Immature natural killer cell (primary cell): ENCODE results near the gene NISCH. TPM values are rescaled to one million over a fixed set of nuclear protein-coding genes. Genes with fewer than 3 reads are reported as not detected.
A peak's percentile ranks its signal among the peaks of the same experiment; 100 is the strongest.
"Not testable (repeated sequence)": the region's sequence is repeated elsewhere in the genome, so short reads cannot be mapped to it uniquely, and the experiment has no call there.

ENCODE experiments used
- DNase-seq, 3 donors: peaks; one replicate each; pipeline ENCODE4 v3.0.0; 2022; ENCODE audit warnings: mixed read lengths in 1 of 3
- H3K27ac Mint-ChIP-seq, 6 donors: one replicate each; pipeline ENCODE4 v1.8.0; 2020; ENCODE audit warnings: mixed read lengths in 6 of 6, mild to moderate bottlenecking in 5 of 6, inconsistent platforms in 4 of 6, moderate library complexity in 3 of 6
- H3K27me3 Mint-ChIP-seq, 3 donors: one replicate each; pipeline ENCODE4 v1.8.0; 2020 to 2021; ENCODE audit warnings: low read depth in 3 of 3, mild to moderate bottlenecking in 3 of 3, mixed read lengths in 3 of 3, moderate library complexity in 3 of 3, inconsistent platforms in 1 of 3
- H3K36me3 Mint-ChIP-seq, 3 donors: one replicate each; pipeline ENCODE4 v1.8.0; 2020; ENCODE audit warnings: mixed read lengths in 3 of 3, inconsistent platforms in 2 of 3, mild to moderate bottlenecking in 2 of 3
- H3K4me1 Mint-ChIP-seq, 2 donors: one replicate each; pipeline ENCODE4 v1.8.0; 2020; ENCODE audit warnings: inconsistent platforms in 2 of 2, mild to moderate bottlenecking in 2 of 2, mixed read lengths in 2 of 2, moderate library complexity in 1 of 2
- H3K4me3 Mint-ChIP-seq, 5 donors: one replicate each; pipeline ENCODE4 v1.8.0; 2020; ENCODE audit warnings: mild to moderate bottlenecking in 5 of 5, mixed read lengths in 5 of 5, inconsistent platforms in 3 of 5, moderate library complexity in 3 of 5
- H3K9me3 Mint-ChIP-seq, 6 donors: one replicate each; pipeline ENCODE4 v1.8.0; 2020; ENCODE audit warnings: mild to moderate bottlenecking in 6 of 6, mixed read lengths in 6 of 6, inconsistent platforms in 4 of 6, moderate library complexity in 3 of 6
- polyA plus RNA-seq, 3 donors: library from polyadenylated mRNA; unstranded; fragments of 300-500 nt; fragmentation: Illumina TruSeq; gene quantifications; one replicate each; pipeline ENCODE4 v1.2.3, GENCODE V29; 2021

Gene NISCH
- polyA plus RNA-seq, 3 donors from 2014 or later, result 11.3 to 25.9 (median 12.3) TPM

GRCh38 chr3:52526671-52527038 lies 71.3 kb downstream of the NISCH start:
- not testable (repeated sequence) for H3K27ac Mint-ChIP-seq, H3K4me1 Mint-ChIP-seq, DNase-seq, H3K4me3 Mint-ChIP-seq, H3K27me3 Mint-ChIP-seq, H3K36me3 Mint-ChIP-seq, H3K9me3 Mint-ChIP-seq

GRCh38 chr3:52527039-52527731 lies 71.8 kb downstream of the NISCH start:
- no peak for DNase-seq
- no peak overlapping the region for H3K27ac Mint-ChIP-seq
- H3K36me3 Mint-ChIP-seq, result no peaks in the 10 kb centered on the region
- no peaks in the 10 kb centered on the region for H3K4me1 Mint-ChIP-seq
- no peak overlapping the region for H3K4me3 Mint-ChIP-seq
- no peaks in the 10 kb centered on the region for H3K9me3 Mint-ChIP-seq
- H3K27me3 Mint-ChIP-seq, result peaks cover 0 to 3% (median 1%) of the 10 kb centered on the region in 3 donors

GRCh38 chr3:52527732-52528585 lies 72.6 kb downstream of the NISCH start:
- Mint-ChIP-seq H3K27ac (no peak overlapping the region), H3K9me3 (no peaks in the 10 kb centered on the region), H3K4me3 (no peak overlapping the region), H3K27me3 (peaks cover 0 to 3% (median 1%) of the 10 kb centered on the region in 3 donors), H3K36me3 (no peaks in the 10 kb centered on the region), H3K4me1 (peaks cover 0 to 3% of the 10 kb centered on the region in 2 donors)
- DNase-seq, result no peak

GRCh38 chr3:52528586-52529375 lies 73.4 kb downstream of the NISCH start:
- no peak for DNase-seq
- no peak overlapping the region for H3K4me3 Mint-ChIP-seq
- H3K9me3 Mint-ChIP-seq, result no peaks in the 10 kb centered on the region
- H3K4me1 Mint-ChIP-seq, result peaks cover 0 to 3% of the 10 kb centered on the region in 2 donors
- peaks cover 0 to 3% (median 1%) of the 10 kb centered on the region in 3 donors for H3K27me3 Mint-ChIP-seq
- H3K36me3 Mint-ChIP-seq, result no peaks in the 10 kb centered on the region
- H3K27ac Mint-ChIP-seq, result no peak overlapping the region

DNA sequence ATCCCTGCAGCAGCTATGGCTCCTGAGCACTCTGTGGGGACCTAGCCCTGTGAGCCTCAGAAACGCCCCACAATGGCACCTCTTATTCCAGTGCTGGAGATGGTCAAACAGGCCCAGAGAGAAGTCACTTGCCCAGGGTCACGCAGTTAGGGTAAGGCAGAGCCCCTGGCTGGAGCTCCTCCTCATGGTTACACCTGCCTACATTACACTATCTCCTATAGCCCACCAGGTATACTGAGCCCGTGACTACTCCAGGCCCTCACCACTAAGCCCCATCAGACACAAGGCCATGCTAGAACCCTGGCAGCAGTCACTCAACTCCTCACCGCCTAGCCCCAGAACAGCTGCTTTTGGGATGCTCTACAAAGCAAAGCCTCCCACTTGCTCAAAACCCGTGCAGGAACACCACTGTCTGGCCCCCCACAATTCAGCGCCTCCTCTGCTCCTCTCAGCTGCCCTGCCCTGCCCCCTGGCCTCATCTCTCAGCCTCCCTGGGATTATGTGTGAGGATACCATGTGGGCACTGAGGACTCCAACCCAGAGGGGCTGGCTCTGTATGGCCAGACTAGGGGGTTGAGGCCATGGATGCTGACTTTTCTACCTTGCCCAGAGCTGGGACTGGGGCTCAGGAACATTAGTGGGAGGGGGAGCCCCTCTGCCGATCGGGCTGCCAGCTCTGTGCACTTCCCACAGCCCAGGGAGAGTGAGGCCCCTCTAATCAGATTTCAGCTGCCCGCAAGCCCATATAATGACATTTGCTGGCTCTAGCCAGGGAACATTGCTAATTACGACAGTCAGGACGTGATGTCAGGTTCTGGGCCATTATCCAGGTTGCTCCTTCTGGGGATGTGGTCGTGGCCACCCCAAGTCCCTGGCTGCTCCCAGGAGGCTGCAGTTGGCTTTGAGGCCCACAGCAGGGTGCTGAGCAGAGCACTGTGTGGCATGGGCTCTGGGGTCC lies 74.3 kb downstream of the NISCH start:
- DNase-seq, result no peak
- H3K36me3 Mint-ChIP-seq, result no peaks in the 10 kb centered on the region
- H3K27ac Mint-ChIP-seq, result no peak overlapping the region
- peaks cover 1 to 2% (median 1%) of the 10 kb centered on the region in 3 donors for H3K27me3 Mint-ChIP-seq
- peaks cover 0 to 4% of the 10 kb centered on the region in 2 donors for H3K4me1 Mint-ChIP-seq
- H3K9me3 Mint-ChIP-seq, result no peaks in the 10 kb centered on the region
- no peak overlapping the region for H3K4me3 Mint-ChIP-seq

GRCh38 chr3:52530918-52531826 lies 75.8 kb downstream of the NISCH start:
- Mint-ChIP-seq H3K27me3 (peaks cover 1 to 5% (median 3%) of the 10 kb centered on the region in 3 donors), H3K36me3 (no peaks in the 10 kb centered on the region), H3K4me3 (no peak overlapping the region), H3K4me1 (peaks cover 11% of the 10 kb centered on the region in 2 donors), H3K9me3 (no peaks in the 10 kb centered on the region), H3K27ac (no peak overlapping the region)
- DNase-seq, result no peak

GRCh38 chr3:52531860-52532516 lies 76.6 kb downstream of the NISCH start:
- peaks cover 18 to 19% of the 10 kb centered on the region in 2 donors for H3K4me1 Mint-ChIP-seq
- DNase-seq, result no peak
- peaks cover 5 to 12% (median 11%) of the 10 kb centered on the region in 3 donors for H3K27me3 Mint-ChIP-seq
- no peaks in the 10 kb centered on the region for H3K9me3 Mint-ChIP-seq
- H3K4me3 Mint-ChIP-seq, result peak overlapping the region in 4 of 5 donors; percentile 54 to 70 (median 64)
- H3K27ac Mint-ChIP-seq, result peak overlapping the region in 1 of 6 donors; percentile 46
- H3K36me3 Mint-ChIP-seq, result no peaks in the 10 kb centered on the region

- H3K27me3 Mint-ChIP-seq, result peaks cover 5 to 12% (median 11%) of the 10 kb centered on the region in 3 donors
- H3K9me3 Mint-ChIP-seq, result no peaks in the 10 kb centered on the region
- H3K27ac Mint-ChIP-seq, result peak overlapping the region in 1 of 6 donors; percentile 46
- peak; percentile 12 to 26 (median 17) for DNase-seq
- peak overlapping the region; percentile 53 to 70 (median 60) for H3K4me3 Mint-ChIP-seq
- no peaks in the 10 kb centered on the region for H3K36me3 Mint-ChIP-seq
- H3K4me1 Mint-ChIP-seq, result peaks cover 23 to 24% of the 10 kb centered on the region in 2 donors
Observed at GRCh38 chr3:52532517-52532837, 77.1 kb downstream of the NISCH start.

GRCh38 chr3:52532838-52533622 lies 77.6 kb downstream of the NISCH start:
- Mint-ChIP-seq H3K4me1 (peaks cover 28 to 29% of the 10 kb centered on the region in 2 donors), H3K27me3 (peaks cover 6 to 14% (median 12%) of the 10 kb centered on the region in 3 donors), H3K27ac (peak overlapping the region in 1 of 6 donors; percentile 46), H3K36me3 (no peaks in the 10 kb centered on the region), H3K4me3 (peak overlapping the region; percentile 54 to 70 (median 65)), H3K9me3 (no peaks in the 10 kb centered on the region)
- DNase-seq, result peak; percentile 26 to 41 (median 30)

DNA sequence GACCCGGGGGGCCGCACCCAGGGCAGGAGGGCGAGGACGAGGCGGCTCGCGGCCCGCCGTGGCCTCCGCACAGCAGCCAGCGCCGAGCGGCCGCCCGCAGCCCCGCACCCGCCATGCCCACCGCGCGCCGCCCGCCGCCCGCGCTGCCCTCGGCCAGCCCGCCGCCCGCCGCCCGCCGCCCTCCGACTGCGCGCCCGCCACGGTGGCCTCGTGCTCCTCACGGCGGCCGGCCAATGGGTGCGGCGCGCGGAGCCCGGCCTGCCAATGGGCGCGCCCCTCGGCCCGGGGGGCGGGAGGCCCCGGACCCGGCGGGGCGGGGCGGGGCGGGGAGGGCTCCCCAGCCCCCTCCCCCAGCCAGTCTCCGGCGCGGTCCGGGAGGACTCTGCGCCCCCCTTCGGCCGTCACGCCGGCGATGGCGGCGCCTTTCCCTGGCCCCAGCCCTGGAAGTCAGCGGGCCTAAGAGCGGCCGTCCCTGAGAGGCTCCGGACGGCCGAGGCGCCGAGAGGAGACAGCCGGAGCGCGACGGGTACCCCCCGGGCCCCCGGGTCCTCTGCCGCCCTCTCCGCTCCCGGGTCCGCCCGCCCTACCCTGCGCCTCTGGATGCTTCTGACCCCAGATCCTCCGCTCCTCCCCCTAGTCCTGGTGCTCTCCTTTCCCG lies 78.3 kb downstream of the NISCH start, which contains the start of gene NT5DC2:
Gene NT5DC2 (minus strand): TSS at position 235 of the 658 bp plus-strand sequence. CDS start 120 bp downstream, at position 115.
- peaks cover 35 to 37% of the 10 kb centered on the region in 2 donors for H3K4me1 Mint-ChIP-seq
- no peaks in the 10 kb centered on the region for H3K36me3 Mint-ChIP-seq
- peak within 1 kb of the TSS; percentile 62 to 98 (median 71) for H3K4me3 Mint-ChIP-seq
- H3K9me3 Mint-ChIP-seq, result no peaks in the 10 kb centered on the region
- DNase-seq, result peak; percentile 62 to 64 (median 63)
- H3K27ac Mint-ChIP-seq, result peak within 1 kb of the TSS in 3 of 6 donors; percentile 46 to 61 (median 55)
- H3K27me3 Mint-ChIP-seq, result peaks cover 6 to 15% (median 12%) of the 10 kb centered on the region in 3 donors
